HG03460 (cell line): ENCODE measurements around the gene EDN1.
A peak's percentile ranks its signal among the peaks of the same experiment; 100 is the strongest.
"Not testable (repeated sequence)": the region's sequence is repeated elsewhere in the genome, so short reads cannot be mapped to it uniquely, and the experiment has no call there.

Experiments
- ATAC-seq: cut with Tn5 transposase; IDR thresholded peaks from one replicate; pipeline ENCODE4 v1.9.1; 2021; ENCODE audit not compliant: unreplicated experiment

The EDN1 gene

GRCh38 chr6:12324099-12324498, 33.9 kb downstream of the EDN1 start:
- ATAC-seq, result no peak

GRCh38 chr6:12324748-12325147, 34.6 kb downstream of the EDN1 start:
- ATAC-seq, result no peak

GRCh38 chr6:12325872-12326271, 35.7 kb downstream of the EDN1 start:
- no peak for ATAC-seq

GRCh38 chr6:12327391-12327790, 37.2 kb downstream of the EDN1 start:
- no peak for ATAC-seq

GRCh38 chr6:12327988-12328387, 37.8 kb downstream of the EDN1 start:
- no peak for ATAC-seq

- no peak for ATAC-seq
Observed at GRCh38 chr6:12328701-12329100, 38.5 kb downstream of the EDN1 start.

- no peak for ATAC-seq
Observed at GRCh38 chr6:12331474-12331873, 41.3 kb downstream of the EDN1 start.

- ATAC-seq, result no peak
Observed at GRCh38 chr6:12331951-12332749, 42.0 kb downstream of the EDN1 start.

GRCh38 chr6:12332750-12333079, 42.6 kb downstream of the EDN1 start:
- not testable (repeated sequence) for ATAC-seq

GRCh38 chr6:12333128-12333527, 43.0 kb downstream of the EDN1 start:
- no peak for ATAC-seq

GRCh38 chr6:12334526-12335130, 44.5 kb downstream of the EDN1 start:
- ATAC-seq, result peak; percentile 10

GRCh38 chr6:12335131-12335527, 45.0 kb downstream of the EDN1 start:
- ATAC-seq, result peak; percentile 57

- ATAC-seq, result no peak
Observed at GRCh38 chr6:12335717-12336116, 45.6 kb downstream of the EDN1 start.

- ATAC-seq, result no peak
Observed at GRCh38 chr6:12336121-12336971, 46.2 kb downstream of the EDN1 start.

GRCh38 chr6:12339022-12339421, 48.9 kb downstream of the EDN1 start:
- ATAC-seq, result no peak

- no peak for ATAC-seq
Observed at GRCh38 chr6:12339808-12340487, 49.8 kb downstream of the EDN1 start.

GRCh38 chr6:12340488-12340818, 50.3 kb downstream of the EDN1 start:
- no peak for ATAC-seq

GRCh38 chr6:12342664-12343063, 52.5 kb downstream of the EDN1 start:
- no peak for ATAC-seq

- no peak for ATAC-seq
Observed at GRCh38 chr6:12343122-12343439, 52.9 kb downstream of the EDN1 start.

GRCh38 chr6:12343440-12344162, 53.4 kb downstream of the EDN1 start:
- no peak for ATAC-seq

GRCh38 chr6:12344296-12344695, 54.1 kb downstream of the EDN1 start:
- no peak for ATAC-seq
